RWPE1 (cell line): Measurements from ENCODE around the gene LRCH4.

ENCODE experiments used
- CTCF ChIA-PET: fragments of 350-600 bp; sonication (Branson Sonifier 250); formaldehyde crosslinking; extraction: SDS; loops from one replicate; lab custom pipeline; 2021; lab: Yijun Ruan, JAX
- POLR2A ChIA-PET: fragments of 400-600 bp; formaldehyde crosslinking; extraction: SDS; loops from one replicate; lab custom pipeline; 2020; ENCODE audit warnings: antibody characterized with exemption; ENCODE audit not compliant: low non-redundant PET; lab: Yijun Ruan, JAX
- DNase-seq: peaks from one replicate; pipeline ENCODE4 v3.0.0; 2012; ENCODE audit warnings: low spot score
- H3K27ac ChIP-seq: fragments of 450-650 bp; 2 replicates; pipeline ENCODE4 v1.5.1; 2017
- TF ChIP-seq, protein P1 (sequence below): fragments of 450-650 bp; conservative IDR thresholded peaks from 2 replicates; pipeline ENCODE4 v1.5.1; 2017; ENCODE audit warnings: low read depth, mild to moderate bottlenecking

The LRCH4 gene

GRCh38 chr7:100578246-100579183 is 7.4 kb downstream of the LRCH4 start:
- POLR2A ChIA-PET: no interaction called here
- peak overlapping the region; percentile 20 for H3K27ac ChIP-seq
- no peak for DNase-seq
- TF ChIP-seq, protein P1, sequence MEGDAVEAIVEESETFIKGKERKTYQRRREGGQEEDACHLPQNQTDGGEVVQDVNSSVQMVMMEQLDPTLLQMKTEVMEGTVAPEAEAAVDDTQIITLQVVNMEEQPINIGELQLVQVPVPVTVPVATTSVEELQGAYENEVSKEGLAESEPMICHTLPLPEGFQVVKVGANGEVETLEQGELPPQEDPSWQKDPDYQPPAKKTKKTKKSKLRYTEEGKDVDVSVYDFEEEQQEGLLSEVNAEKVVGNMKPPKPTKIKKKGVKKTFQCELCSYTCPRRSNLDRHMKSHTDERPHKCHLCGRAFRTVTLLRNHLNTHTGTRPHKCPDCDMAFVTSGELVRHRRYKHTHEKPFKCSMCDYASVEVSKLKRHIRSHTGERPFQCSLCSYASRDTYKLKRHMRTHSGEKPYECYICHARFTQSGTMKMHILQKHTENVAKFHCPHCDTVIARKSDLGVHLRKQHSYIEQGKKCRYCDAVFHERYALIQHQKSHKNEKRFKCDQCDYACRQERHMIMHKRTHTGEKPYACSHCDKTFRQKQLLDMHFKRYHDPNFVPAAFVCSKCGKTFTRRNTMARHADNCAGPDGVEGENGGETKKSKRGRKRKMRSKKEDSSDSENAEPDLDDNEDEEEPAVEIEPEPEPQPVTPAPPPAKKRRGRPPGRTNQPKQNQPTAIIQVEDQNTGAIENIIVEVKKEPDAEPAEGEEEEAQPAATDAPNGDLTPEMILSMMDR: no peak
- CTCF ChIA-PET: interaction anchor here (0.7 kb wide), 1 partner anchor 10 kb away, joined by 3 read pairs; no protein-coding TSS in a partner anchor

GRCh38 chr7:100577507-100577906 is 8.4 kb downstream of the LRCH4 start:
- CTCF ChIA-PET: no interaction called here
- DNase-seq: no peak
- POLR2A ChIA-PET: no interaction called here
- TF ChIP-seq, protein P1: no peak
- peak overlapping the region; percentile 20 for H3K27ac ChIP-seq

DNA sequence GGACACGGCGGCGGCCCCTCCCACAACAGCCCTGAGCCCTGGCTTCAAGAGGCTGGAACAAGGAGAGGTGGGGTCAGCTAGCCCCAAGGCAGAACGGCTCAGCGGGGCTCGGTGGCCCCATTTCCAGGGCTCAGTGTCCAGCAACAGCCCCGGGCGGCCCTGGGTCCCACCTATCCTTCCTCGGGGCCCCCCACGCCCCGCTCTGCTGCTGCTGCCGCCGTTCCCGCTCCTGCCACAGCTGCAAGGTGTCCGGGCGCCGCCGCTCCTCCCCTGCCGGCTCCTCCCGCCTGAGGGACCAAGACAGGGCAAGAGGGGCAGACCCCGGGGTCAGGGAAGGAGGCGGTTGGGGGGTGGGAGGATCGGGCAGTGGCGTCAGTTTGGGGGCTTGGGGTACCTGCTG is 8.8 kb downstream of the LRCH4 start:
- POLR2A ChIA-PET: no interaction called here
- CTCF ChIA-PET: no interaction called here
- DNase-seq: no peak
- TF ChIP-seq, protein P1: no peak
- H3K27ac ChIP-seq: peak overlapping the region; percentile 20

DNA sequence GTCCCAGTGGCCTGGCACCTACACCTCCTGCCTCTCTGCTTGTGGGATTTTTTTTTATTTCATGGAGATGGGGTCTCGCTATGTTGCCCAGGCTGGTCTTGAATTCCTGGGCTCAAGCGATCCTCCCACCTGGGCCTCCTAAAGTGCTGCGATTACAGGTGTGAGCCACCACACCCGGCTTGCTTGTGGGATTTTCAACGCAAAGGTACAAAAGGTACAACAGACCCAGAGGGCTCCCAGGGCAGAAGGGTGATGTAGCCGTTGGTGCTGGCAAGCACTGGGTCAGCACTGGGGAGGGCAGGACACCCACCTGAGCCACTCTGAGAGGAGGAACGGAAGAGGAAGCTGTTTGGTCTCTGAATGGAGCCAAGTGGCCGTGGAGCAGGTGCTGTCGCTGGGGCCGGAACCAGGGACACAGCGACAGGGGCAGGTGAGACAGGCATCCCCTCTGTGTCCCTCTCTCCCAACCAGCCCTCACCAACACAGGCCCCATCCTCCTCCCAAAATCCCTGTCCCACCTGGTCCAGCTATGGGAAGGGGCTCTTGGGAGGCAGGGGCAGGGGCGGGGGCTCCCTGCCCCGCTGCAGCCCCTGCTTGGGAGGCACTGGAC is 9.4 kb downstream of the LRCH4 start:
- H3K27ac ChIP-seq: peak overlapping the region; percentile 20
- POLR2A ChIA-PET: no interaction called here
- no peak for DNase-seq
- CTCF ChIA-PET: no interaction called here
- TF ChIP-seq, protein P1: no peak

DNA sequence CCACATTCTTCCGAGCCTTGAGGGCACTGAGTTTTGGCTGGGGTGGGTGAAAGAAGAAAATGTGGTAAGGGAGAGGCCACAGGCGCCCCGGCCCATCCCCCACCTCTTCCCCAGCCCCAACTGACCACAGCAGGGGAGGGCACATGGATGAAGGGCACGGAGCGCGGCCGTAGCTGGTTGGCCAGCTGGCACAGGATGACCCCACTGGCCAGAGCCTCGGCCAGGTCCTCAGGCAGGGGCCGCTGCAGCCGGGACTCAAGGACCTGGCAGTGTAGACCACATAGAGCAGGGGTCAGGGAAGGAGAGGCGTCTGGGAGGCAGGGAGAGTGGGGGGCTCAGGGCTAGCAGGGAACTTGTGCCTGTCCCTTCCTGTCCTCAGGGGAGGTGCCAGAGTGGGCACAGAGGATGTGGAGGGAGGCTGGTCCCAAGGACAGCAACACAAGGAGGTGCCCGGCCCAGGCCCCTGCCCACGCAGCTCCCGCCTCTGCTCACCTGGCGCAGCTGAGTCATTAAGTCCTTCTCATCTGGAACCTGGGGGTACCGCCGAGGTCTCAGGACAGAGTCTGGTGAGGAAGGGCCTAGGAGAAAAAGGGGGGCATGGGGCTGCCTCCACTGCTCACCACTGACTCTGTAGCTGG is 10.1 kb downstream of the LRCH4 start:
- TF ChIP-seq, protein P1: no peak
- ChIA-PET POLR2A (no interaction called here), CTCF (no interaction called here)
- DNase-seq: no peak
- peak overlapping the region; percentile 20 for H3K27ac ChIP-seq

DNA sequence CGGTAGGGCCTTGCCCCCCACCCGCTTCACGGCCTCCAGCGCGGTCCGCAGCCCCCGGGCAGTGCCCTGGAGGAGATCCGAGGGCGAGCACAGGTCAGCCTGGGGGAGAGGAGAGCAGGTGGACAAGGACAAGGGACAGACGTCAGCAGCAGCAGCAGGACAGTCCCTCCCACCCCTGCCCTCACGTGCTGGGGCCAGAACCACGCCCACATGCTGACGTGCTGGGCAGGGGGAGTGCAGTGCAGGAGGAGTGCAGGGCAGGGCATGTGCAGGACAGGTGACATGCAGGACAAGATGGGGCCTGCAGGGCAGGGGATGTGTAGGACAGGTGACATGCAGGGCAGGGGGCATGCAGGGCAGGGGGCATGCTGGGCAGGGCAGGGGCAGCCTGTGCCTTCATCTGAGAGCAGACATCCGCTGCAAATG is 10.7 kb downstream of the LRCH4 start:
- no peak for DNase-seq
- CTCF ChIA-PET: interaction anchor here (1.0 kb wide), 1 partner anchor 11 kb away, joined by 3 read pairs; no protein-coding TSS in a partner anchor
- POLR2A ChIA-PET: no interaction called here
- peak overlapping the region; percentile 20; the same call in 1 of the 2 replicates for H3K27ac ChIP-seq
- TF ChIP-seq, protein P1: no peak
